Measurements from ENCODE around the gene EFCAB8.

Gene EFCAB8

DNA sequence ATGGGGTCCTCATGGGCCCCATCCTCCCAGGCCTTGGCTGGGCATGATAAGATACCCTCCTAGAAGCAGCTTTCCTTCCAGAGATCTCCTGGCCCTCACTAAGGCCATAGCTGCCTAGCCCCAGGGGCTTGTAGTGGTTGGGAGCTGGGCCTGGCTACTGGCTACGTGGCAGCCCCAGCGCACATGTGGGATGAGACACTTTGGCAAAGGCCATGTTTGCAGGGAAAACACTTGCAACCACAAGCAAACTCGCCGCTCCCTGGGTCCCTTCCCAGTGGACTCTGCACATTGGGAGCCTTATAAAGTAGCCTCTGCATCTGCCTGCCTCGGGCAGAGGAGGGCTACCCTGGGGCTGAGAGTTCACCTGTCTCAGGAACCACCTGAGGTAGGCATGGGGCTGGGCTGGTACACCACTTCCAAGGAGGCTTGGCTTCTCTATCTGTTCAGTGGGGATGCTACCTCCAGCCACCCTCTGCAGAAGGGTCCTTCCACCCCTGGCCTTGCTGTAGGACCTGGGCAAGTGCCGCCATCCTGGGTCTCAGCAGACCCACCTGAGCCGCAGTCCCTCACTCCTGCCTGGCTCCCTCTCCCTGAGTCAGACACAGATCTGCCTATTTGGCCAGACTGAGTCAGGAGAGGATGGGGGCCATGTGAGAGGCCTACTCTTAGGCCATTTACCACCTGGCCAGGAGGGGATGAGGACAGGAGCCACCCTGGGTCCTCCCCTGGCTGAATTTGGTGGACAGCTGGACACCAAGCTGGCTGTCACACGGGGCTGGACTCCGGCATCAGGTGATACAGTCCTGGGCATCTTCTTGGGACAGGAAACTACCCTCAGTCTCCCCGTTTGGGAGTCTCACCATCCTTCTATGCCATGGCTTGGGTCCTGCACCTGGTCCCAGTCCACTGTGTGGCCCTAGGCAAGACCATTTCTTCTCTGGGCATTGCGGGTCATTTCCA lies 148.9 kb downstream of the EFCAB8 start, which contains the start of gene BPIFB2:
Gene BPIFB2 (plus strand): TSS at position 329 of the 960 bp plus-strand sequence. CDS start 871 bp downstream, outside the sequence.
- DNase-seq (ENCODE audit: low spot score), result no peak

DNA sequence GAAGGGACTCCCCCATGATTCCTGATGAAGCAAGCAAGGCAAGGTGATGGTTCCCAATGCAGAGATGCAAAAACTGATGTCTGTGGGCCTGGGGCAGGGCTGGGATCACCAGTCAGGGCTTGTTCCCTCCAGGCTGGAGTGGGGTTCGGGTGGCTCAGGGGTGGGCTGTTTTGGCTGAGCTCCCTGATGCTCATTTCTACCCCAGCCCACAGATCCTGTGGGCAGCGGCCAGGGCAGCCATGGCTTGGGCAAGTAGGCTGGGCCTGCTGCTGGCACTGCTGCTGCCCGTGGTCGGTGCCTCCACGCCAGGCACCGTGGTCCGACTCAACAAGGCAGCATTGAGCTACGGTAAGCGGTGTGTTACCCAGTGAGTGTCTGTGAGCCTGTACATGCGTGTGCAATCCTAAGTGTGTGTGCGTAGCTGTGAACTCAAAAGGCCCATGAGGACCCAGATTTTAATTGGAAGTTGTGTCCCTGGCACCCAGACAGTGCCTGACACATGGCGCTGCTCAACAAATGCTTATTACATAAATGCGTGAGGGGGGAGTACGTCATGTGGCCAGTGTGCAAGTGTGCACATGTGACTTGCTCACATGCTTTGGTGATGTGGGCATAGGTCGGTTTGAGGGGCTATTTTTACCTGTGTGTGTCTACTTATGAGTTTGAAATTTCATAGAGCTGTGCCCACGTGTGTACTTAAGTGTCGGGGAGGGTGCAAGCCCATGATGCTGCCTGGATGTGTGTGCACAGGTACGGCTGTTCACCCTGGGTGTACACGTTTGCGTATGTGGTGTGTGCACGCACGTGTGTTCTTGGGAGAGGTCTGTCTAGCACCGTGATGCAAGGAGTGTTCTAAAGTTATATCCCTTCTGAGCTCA lies 149.9 kb downstream of the EFCAB8 start:
- DNase-seq (ENCODE audit: low spot score), result no peak

DNA sequence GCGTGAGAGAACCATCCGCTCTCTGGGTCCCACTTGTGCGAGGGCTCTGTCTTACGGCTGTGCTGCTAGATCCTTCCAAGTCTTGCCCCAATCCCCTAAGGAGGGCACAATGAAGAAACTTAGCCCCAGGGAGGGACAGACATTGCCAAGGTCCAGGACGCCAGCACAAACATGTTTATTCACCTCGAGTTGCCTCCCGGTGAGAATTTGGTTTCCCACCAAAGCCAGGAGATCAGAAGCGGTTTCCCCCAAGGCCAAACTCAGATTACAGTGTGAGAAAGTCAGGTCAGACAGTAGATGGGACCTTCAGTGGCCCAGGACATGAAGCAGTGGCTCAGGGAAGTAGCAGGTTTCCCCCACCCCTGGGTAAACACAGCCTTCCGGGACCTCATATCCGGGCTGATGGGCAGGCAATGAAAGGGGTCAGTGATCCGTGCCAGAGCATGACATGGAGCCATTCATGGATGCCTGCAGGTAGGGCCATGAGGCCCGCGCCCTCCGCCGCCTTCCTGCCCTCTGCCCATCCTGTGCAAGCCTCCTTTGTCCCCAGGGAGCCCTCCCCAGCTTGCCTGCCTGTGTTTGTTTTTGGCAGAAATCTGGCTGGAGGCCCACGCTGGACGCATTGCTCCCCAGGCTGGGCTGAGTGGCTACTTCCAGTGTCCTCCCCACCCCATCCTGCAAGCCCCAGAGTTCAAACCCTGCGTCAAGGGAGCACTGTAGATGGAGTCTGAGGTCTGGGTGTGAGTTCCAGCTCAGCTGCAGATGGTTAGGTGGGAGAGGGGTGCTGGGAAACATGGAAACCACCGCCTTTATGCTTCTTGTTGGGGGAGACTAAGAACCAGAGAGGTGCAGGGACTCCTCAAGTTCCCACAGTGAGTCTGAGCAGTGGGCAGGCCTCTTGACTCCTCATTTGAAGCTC lies 150.8 kb downstream of the EFCAB8 start:
- DNase-seq (ENCODE audit: low spot score), result no peak

DNA sequence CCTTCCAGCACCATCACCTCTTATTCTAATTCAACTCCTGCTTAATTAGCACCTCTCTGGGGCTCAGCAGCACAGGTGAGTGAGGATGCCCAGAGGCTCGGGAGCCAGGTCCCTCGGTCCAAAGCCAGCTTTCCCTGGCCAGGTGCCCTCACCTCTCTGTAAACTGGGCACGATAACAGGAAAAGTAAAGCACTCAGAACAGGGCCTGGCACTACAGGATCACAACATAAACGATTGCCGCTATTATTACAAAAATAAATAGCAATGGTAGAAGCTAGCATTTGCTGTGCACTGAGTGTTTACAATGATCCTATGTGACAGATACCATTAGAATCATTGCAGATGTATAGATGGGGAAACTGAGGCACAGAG lies 151.4 kb downstream of the EFCAB8 start:
- no peak for DNase-seq (ENCODE audit: low spot score)

DNA sequence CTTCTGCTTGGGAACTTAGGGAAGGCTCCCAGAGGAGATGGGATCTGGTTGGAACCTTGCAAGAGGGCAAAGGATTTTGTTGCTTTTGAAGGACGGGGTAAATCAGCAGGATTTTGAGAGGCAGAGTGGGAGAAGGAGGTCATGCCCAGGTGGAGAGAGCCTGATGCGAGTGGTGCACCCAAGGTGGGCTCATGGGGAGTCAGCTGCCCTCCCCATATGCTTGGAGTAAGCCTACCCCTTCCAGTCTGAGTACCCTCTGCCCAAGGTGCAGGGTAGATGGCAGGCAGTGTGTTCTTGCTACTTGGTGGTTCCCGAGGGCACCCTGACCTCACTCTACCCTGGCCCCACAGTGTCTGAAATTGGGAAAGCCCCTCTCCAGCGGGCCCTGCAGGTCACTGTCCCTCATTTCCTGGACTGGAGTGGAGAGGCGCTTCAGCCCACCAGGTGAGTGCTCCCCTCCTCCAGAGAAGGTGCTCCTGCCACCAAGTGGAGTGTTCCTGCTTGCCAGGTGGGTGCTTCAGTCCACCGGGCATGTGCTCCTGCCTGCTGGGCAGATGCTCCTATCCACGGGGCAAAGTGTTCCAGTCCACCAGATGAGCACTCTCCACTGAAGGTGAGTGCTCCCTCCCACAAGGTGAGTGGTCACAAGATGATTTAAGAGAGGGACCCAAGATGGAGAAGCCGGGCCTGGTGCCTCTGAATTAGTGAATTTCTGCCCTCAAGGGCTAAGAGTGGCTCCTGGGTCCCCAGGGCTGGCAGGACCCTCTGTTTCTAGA lies 152.1 kb downstream of the EFCAB8 start:
- no peak for DNase-seq (ENCODE audit: low spot score)
